ENCODE data around the gene NEU2.
"Not testable (repeated sequence)": the region's sequence is repeated elsewhere in the genome, so short reads cannot be mapped to it uniquely, and the experiment has no call there.

The NEU2 gene

DNA sequence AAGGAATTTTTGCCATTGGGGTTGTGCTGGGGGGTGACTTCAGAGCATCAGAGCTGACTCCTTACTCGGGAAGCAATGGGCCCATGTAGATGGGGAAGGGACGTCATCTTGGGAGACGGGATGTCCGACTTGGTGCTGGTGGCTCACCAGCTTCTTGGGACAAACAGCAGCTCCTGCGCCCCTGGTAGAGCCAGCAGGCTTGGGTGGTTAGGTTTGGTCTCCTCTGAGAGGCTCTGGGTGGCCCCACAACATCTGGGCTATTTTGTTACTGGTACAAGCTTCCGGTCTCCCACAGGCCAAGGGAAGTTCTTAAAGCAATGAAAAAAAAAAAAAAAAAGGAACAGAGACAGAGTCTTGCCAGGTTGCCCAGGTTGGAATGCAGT, 21.2 kb upstream of the NEU2 start:
- no peak for DNase-seq

- DNase-seq = no peak
Measured at GRCh38 chr2:233011702-233012131, 20.8 kb upstream of the NEU2 start.

- no peak for DNase-seq
Measured at GRCh38 chr2:233012301-233012971, 20.0 kb upstream of the NEU2 start.

DNA sequence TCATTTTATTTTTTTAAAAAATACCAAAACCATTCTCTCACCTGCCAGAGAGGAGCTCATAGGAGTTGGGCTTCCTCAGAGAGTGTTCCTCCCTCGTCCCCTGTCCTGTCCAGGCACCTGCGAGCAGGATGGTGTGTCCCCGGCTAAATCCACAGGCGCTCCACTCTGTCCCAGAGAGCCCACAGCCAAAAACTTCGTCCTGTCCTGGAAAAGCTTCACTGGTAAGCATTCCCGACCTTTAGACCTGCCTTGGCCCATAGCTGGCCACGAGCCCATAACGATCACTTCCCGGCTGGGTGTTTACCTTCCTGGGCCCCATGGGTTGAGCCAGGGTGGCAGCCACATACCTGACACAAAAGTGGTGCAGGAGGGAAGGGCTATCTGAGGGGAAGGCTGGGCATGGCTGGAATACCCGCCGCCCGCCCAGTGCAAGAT, 19.4 kb upstream of the NEU2 start, which contains the start of gene NGEF:
TSS of gene NGEF (minus strand) at position 230 of the 435 bp plus-strand sequence. CDS start 38,366 bp downstream, outside the sequence.
- no peak for DNase-seq

- DNase-seq = no peak
Measured at GRCh38 chr2:233013650-233014049, 18.8 kb upstream of the NEU2 start.

DNA sequence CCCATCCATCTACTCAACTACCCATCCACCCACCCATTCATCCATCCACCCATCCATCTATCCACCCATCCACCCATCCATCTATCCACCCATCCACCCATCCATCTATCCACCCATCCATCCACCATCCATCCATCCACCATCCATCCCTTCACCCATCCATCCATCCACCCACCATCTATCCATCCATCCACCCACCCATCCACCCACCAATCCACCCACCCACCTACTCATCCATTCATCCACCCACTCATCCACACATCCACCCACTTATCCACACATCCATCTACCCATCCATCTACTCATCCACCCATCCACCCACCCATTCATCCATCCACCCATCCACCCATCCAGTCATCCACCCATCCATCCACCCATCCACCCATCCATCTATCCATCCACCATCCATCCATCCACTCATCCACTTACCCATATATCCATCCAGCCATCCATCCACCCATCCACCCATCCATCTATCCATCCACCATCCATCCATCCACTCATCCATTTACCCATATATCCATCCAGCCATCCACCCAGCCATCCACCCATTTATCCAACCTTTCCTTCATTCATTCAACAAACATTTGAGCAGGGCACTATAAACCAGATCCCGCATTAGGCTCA, 17.3 kb upstream of the NEU2 start:
- DNase-seq = no peak

DNA sequence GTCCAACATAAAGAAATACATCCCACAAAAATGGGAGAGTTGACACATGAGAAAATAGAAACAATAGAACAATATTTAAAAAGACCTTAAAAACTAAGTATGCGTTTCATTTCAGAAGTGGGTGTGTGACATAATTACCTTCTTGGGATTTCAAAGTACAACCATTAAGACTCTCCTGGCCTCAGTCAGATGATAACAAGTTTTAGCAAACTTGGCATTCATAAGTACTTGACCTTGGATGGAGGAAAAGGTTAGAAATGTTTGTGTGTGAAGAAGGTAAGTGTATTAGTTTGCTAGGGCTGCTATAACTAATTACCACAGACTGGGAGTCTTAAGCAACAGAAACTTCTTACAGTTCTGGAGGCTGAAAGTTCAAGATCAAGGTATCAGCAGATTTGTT, 14.5 kb upstream of the NEU2 start:
- no peak for DNase-seq

DNA sequence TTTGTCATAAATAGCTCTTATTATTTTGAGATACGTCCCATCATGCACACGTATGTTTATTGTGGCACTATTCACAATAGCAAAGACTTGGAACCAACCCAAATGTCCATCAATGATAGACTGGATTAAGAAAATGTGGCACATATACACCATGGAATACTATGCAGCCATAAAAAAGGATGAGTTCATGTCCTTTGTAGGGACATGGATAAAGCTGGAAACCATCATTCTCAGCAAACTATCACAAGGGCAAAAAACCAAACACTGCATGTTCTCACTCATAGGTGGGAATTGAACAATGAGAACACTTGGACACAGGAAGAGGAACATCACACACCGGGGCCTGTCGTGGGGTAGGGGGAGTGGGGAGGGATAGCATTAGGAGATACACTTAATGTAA, 12.9 kb upstream of the NEU2 start:
- not testable (repeated sequence) for DNase-seq

DNA sequence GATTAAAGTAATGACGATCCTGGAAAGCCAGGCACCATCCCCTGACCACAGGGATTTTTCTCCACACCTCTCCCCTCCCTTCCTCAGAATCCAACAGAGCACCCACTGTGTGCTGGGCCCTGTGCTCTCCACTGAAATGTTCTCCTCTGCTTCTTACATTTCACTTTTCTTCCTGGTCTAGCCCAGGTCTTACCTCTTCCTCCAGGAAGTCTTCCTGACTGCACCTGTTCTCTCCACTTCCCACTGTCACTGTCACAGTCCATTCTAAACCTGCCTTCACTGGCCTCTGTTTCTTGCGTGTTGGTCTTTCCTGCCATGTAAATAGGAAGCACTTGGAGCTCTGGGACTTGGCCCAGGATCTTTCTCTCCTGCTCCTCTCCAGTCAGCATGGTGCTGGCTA, 12.0 kb upstream of the NEU2 start:
- DNase-seq = no peak

DNA sequence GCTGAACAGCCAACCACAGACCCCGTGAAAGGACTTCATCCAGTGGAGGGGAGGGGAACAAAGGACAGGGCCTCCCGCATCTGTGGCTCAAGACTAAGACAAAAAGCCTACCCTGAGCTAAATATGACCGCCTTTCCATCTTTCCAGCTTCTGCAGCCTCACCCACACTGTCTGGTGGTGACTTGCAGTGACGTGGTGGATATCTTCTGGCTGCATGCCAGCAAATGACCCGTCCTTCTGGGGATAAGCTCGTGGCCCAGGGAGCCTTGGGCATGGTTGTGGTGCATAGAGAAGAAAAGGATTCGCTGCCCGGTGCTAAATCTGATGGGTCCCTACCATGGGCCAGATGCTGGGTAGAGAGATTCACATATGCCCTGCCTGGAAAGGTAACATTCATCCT, 10.7 kb upstream of the NEU2 start:
- no peak for DNase-seq

- no peak for DNase-seq
Measured at GRCh38 chr2:233022561-233022960, 9.9 kb upstream of the NEU2 start.

GRCh38 chr2:233023007-233023760, 9.3 kb upstream of the NEU2 start:
- DNase-seq = no peak

DNA sequence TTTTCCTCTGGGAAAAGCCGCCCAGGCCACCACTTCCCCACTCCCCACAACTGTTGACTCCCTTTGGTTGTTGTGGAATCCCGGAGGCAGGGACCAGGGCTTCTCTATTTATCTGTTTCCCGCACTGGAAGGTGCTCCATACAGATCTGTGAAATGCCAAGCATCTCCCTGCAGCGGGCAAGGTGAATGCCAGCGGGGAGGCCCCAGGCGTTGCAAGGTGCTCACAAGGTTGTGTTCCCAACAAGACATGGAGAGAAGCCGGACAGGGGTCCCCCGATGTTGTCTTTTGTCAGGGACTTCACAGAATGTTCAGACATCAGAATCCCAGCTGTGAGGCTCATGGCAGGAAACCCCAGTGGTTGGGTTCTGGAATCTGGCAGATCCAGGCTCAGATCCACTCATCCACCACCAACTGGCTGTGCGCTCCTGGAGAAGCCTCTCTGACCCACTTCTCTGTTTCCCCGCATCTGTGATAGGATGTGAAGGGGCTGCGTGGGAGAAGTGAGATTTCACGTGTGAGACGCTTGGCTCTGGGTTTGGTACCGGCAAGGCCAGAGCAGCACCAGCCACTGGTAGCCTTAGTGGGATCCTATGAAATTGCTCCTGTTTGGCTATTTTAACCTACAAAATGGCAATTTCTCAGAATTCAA, 8.6 kb upstream of the NEU2 start:
- no peak for DNase-seq

DNA sequence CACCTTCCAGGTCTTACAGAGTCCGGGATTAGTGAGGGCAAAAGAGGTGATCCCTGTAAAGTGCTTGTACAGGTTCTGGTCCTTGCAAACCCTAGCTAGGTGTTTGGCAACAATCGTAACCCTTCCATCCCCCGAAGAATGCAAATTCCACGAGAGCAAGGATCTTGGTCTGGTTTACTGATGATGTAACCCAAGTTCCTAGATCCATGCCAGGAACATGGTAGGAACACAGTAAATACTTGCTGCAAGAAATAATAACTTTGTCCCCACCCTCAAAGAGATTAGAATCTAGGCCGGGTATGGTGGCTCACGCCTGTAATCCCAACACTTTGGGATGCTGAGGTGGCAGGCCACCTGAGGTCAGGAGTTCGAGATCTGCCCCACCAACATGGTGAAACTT, 6.8 kb upstream of the NEU2 start:
- no peak for DNase-seq

DNA sequence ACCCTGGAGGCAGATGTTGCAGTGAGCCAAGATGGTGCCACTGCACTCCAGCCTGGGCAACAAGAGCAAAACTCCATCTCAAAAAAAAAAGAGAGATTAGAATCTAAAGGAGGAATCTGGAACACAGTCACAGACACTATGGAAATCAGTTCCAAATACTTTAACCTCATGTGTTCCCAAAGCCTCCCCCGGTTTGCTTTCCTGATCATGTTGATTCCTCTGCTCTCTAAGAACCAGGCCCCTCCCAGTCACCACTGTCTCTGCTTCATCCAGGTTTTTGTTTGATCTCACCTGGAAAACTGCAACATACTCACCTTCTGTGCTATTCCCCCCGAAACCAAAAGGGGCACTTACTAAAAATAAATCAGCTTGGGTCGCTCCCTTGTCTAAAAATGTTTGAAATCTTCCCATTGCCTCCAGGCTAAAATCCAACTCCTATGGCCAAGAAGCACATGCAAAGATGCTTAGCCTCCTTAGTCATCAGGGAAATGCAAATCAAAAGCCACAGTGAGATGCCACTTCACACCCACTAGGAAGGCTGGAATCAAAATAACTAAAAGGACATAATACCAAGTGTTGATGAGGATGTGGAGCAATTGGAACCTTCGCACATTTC, 6.2 kb upstream of the NEU2 start:
- no peak for DNase-seq

GRCh38 chr2:233029321-233029720, 3.2 kb upstream of the NEU2 start:
- no peak for DNase-seq

DNA sequence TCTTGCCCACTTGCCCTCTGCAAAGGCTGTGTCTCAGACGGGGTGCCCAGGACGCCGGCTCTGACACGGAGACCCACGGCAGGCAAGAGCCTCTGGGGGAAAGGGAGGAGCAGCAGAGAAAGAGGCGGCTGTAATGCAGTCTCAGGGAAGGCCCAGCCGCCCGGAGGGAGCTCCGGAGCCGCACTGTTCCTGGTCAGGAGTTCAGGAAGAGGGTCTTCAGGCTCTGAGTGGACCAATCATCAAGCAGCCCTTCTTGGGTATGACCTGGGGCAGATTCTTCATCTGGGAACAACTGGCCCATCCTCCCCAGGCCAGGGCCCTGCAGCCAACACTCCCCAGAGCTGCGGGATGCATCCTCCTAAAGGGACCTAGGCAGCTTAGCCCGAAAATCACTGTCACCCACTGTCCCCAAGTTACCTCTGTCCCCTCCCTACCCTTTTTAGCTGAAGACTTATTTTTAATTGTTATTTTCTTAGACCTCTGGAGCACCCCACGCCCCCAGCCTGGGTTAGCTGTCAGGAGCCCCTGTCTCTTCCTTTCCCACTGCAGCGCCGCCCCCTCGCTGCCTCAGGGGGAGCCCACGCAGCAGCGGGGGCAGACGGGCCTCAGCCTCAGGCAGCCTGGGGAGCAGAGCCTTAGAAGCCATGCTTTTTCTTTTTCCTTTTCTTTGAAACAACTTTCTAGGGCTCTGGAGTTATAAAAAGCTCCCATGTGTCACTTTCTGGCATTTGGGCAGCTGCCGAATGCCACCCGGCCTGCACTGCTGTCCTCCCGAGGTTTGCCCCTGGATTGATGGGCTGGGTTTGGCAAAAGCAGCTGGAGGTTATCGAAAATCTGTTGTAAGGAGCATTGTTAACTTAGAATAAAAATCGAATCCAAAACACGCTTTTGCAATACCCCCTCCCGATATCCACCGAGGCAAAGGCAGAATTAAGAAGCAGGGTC, 644 bp upstream of the NEU2 start:
- DNase-seq = no peak

GRCh38 chr2:233033672-233034071, 1.2 kb downstream of the NEU2 start:
- no peak for DNase-seq

DNA sequence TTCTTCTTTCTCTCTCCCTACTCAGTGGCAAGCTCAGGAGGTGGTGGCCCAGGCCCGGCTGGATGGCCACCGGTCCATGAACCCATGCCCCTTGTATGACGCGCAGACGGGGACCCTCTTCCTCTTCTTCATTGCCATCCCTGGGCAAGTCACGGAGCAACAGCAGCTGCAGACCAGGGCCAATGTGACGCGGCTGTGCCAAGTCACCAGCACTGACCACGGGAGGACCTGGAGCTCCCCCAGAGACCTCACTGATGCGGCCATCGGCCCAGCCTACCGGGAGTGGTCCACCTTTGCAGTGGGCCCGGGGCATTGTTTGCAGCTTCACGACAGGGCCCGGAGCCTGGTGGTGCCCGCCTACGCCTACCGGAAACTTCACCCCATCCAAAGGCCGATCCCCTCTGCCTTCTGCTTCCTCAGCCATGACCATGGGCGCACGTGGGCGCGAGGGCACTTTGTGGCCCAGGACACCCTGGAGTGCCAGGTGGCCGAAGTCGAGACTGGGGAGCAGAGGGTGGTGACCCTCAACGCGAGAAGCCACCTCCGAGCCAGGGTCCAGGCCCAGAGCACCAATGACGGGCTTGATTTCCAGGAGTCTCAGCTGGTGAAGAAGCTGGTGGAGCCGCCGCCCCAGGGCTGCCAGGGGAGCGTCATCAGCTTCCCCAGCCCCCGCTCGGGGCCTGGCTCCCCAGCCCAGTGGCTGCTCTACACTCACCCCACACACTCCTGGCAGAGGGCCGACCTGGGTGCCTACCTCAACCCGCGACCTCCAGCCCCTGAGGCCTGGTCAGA, 1.8 kb downstream of the NEU2 start:
- no peak for DNase-seq

- no peak for DNase-seq
Measured at GRCh38 chr2:233035426-233036161, 3.1 kb downstream of the NEU2 start.

Data from NCI-H526 (cell line).